ENCODE measurements around the gene C2CD3. TPM values are rescaled to one million over a fixed set of nuclear protein-coding genes. Genes with fewer than 3 reads are reported as not detected.

The C2CD3 gene
- total RNA-seq, 1 experiment from 2014 or later = 22.0 TPM

- WGBS (ENCODE audit: extremely low coverage, insufficient read length, low lambda C conversion rate) = no CpG with 5 or more reads among the region's 2 CpGs
- Histone ChIP-seq H2AK5ac (ENCODE audit: insufficient read length, low read length) (no peak overlapping the region), H2AFZ (ENCODE audit: low read length) (no peak overlapping the region), H4K8ac (replicated peaks; ENCODE audit: insufficient read length, low read depth, low read length) (no peak overlapping the region), H3K79me1 (ENCODE audit: insufficient read depth, low read depth, low read length, poor library complexity, severe bottlenecking) (no peaks in the 10 kb centered on the region), H4K91ac (ENCODE audit: insufficient read length, low read depth, low read length) (no peak overlapping the region), H3K23ac (ENCODE audit: insufficient read length, low read depth, low read length) (no peak overlapping the region), H2BK5ac (ENCODE audit: insufficient read length, low read length) (no peak overlapping the region), H2BK120ac (ENCODE audit: low read depth, low read length, poor library complexity, severe bottlenecking) (no peak overlapping the region), H3K14ac (ENCODE audit: insufficient read depth, low read length) (no peak overlapping the region), H4K20me1 (ENCODE audit: control insufficient read depth, insufficient read depth, insufficient read length) (no peaks in the 10 kb centered on the region), H3K4me1 (ENCODE audit: insufficient read depth, low read length) (no peaks in the 10 kb centered on the region; the same call in 1 of the 2 replicates), H2BK12ac (ENCODE audit: insufficient read length, low read depth, low read length) (no peak overlapping the region), H3T11ph (ENCODE audit: low read length) (no peak overlapping the region), H3K23me2 (ENCODE audit: insufficient read length, low read depth, low read length, poor library complexity, severe bottlenecking) (no peaks in the 10 kb centered on the region), H3K9ac (ENCODE audit: extremely low read depth, insufficient read length, low read length) (no peak overlapping the region), H2BK20ac (ENCODE audit: low read depth, low read length, poor library complexity, severe bottlenecking) (no peak overlapping the region), H3K27me3 (ENCODE audit: insufficient read depth, low read length) (no peaks in the 10 kb centered on the region), H3K27ac (ENCODE audit: insufficient read length, low read depth, low read length) (no peak overlapping the region), H3K56ac (ENCODE audit: insufficient read length, low read depth, low read length) (no peak overlapping the region), H3K79me2 (ENCODE audit: insufficient read depth, low read length) (no peaks in the 10 kb centered on the region), H3K18ac (ENCODE audit: insufficient read length, low read depth, low read length) (no peak overlapping the region), H3K9me3 (ENCODE audit: control insufficient read depth, low read depth, low read length) (no peaks in the 10 kb centered on the region), H2BK15ac (ENCODE audit: low read depth, low read length) (no peak overlapping the region), H3K4ac (ENCODE audit: low read depth, low read length) (no peak overlapping the region), H3K4me2 (ENCODE audit: insufficient read depth, insufficient read length, low read length) (no peak overlapping the region), H4K5ac (ENCODE audit: insufficient read length, low read depth, low read length) (no peak overlapping the region)
- peak overlapping the region in 1 of 3 experiments; percentile 19; a peak in 1 of 7 replicates for H3K27ac Mint-ChIP-seq
- H3K4me3 Mint-ChIP-seq = no peak overlapping the region
- no peak for DNase-seq
- peaks cover 0 to 23% (median 10%) of the 10 kb centered on the region in 3 experiments; a peak in 6 of 7 replicates for H3K36me3 Mint-ChIP-seq (ENCODE audit: insufficient read depth in 1 of 3, low read depth in 3 of 3)
- H3K27me3 Mint-ChIP-seq (ENCODE audit: low read depth) = no peaks in the 10 kb centered on the region
- no peaks in the 10 kb centered on the region for H3K9me3 Mint-ChIP-seq
- no peak for TF ChIP-seq CTCF (conservative IDR thresholded peaks at IDR 0.05)
- peaks cover 6 to 12% of the 10 kb centered on the region in 2 experiments for H3K4me1 Mint-ChIP-seq
Measured at GRCh38 chr11:74044538-74044937, 126.3 kb downstream of the C2CD3 start.

All from H9 (cell line).